Activated naive CD4-positive, alpha-beta T cell treated with anti-CD3 and anti-CD28 coated beads, Interleukin-2, amount 50 U/mL, for 72 hours (primary cell): ENCODE data around the gene C12orf56. TPM values are rescaled to one million over a fixed set of nuclear protein-coding genes. Genes with fewer than 3 reads are reported as not detected.

ENCODE experiments used
- ATAC-seq, 2 donors: fragments of 150-1000 bp; cut with Tn5 transposase; 2 replicates each; pipeline ENCODE4 v1.10.0; 2021; ENCODE audit warnings: mild to moderate bottlenecking in 2 of 2, moderate library complexity in 2 of 2
- DNase-seq, 2 donors: peaks; one replicate each; pipeline ENCODE4 v3.0.0; 2021 to 2022; ENCODE audit warnings: low spot score in 2 of 2
- H3K27ac Mint-ChIP-seq, 2 donors: one replicate each; pipeline ENCODE4 v1.8.0; 2022; ENCODE audit warnings: mild to moderate bottlenecking in 2 of 2, mixed read lengths in 2 of 2
- H3K36me3 Mint-ChIP-seq, 2 donors: one replicate each; pipeline ENCODE4 v1.8.0; 2022; ENCODE audit warnings: mixed read lengths in 2 of 2
- H3K9me3 Mint-ChIP-seq, 2 donors: one replicate each; pipeline ENCODE4 v1.8.0; 2022; ENCODE audit warnings: mixed read lengths in 2 of 2
- total RNA-seq, 2 donors: library from RNA; stranded (reverse); gene quantifications; one replicate each; pipeline ENCODE4 v1.2.3, GENCODE V29; 2022

The C12orf56 gene, protein sequence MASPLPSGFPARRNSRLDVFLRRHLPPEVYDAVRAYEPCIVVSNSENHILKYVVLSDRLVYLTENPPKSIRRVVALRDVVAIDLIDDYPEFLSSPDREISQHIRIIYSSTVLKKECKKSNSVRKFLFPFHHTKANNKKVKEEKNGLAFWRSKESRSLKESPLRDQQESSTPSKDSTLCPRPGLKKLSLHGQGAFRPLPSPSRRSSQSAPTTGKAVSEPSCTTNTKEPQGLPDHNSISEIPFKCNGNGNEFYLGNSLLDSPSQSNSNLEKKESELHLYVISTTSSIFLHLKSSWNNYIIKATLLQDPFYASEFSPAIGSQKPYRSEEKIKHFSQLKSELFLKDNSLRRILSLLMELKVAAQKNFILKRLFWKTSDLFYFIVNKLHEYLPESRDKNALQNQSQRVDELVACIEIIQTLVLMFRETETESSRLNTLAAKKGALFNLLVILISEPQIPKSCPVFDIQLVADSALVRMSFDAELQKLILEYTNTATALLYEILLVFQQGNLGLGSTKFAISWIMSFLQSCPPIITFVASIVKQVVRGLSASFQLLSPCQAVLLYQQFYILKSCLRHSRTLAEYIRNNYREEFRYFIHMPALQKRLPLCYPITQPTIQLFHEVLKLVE
- not detected for total RNA-seq

DNA sequence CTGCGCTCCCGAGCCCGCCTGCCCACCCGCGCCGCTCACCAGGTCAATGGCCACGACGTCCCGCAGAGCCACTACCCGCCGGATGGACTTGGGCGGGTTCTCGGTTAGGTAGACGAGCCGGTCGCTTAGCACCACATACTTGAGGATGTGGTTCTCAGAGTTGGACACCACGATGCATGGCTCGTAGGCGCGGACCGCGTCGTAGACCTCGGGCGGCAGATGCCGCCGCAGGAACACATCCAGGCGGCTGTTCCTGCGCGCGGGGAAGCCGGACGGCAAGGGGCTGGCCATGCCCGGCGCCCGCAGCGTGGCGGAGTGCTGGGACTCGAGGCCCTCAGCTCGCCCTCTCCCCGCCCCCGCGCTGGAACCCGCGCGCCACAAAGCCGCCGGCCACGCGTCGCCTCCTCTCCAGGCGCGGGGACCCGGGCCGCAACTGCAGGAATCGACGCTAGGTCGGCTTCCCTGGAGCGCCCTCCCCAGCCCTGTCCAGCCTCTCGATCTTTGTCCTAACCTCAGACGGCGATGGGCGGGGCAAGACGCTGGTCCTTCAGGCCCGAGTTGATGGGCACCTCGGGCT lies at the start of gene C12orf56:
C12orf56 (minus strand) TSS at position 484 of the 577 bp plus-strand sequence; CDS start at position 291, 193 bp downstream.
- no peaks in the 10 kb centered on the region for H3K9me3 Mint-ChIP-seq
- H3K36me3 Mint-ChIP-seq: no peaks in the 10 kb centered on the region
- DNase-seq (no peak), ATAC-seq (peak; percentile 16 to 52)
- peak within 1 kb of the TSS in 1 of 2 donors; percentile 60 for H3K27ac Mint-ChIP-seq

DNA sequence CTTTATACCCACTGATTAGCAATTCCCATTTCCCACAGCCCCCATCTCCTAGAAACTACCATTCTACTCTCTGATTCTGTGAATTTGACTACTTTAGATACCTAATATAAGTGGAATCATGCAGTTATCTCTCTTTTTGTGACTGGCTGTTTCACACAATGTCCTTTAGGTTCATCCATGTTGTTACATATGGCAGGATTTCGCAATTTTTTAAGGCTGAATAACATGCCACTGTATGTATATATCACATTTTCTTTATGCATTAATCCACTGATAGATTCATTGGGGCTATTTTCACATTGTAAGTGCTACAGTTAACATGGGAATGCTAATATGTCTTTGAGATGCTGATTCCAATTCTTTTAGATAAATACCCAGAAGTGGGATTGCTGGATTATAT lies 49.5 kb upstream of the C12orf56 start:
- DNase-seq: no peak
- no peaks in the 10 kb centered on the region for H3K9me3 Mint-ChIP-seq
- no peak overlapping the region for H3K27ac Mint-ChIP-seq
- ATAC-seq: no peak
- peaks cover 29 to 35% of the 10 kb centered on the region in 2 donors for H3K36me3 Mint-ChIP-seq

DNA sequence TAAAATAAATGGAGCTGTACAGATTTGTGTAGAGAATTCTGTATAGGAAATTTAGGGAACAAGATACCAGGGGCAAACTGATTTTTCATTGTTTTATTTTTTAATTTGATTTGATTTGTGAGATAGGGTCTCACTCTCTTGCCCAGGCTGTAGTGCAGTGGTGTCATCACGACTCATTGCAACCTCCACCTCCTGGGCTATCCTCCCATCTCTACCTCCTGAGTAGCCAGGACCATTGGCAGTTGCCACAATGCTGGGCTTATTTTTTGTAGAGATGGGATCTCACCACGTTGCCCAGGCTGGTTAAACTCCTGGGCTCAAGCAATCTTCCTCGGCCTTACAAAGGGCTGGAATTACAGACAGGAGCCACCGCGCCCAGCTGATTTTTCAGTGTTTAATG lies 43.4 kb upstream of the C12orf56 start:
- H3K9me3 Mint-ChIP-seq: no peaks in the 10 kb centered on the region
- no peak overlapping the region for H3K27ac Mint-ChIP-seq
- ATAC-seq (no peak), DNase-seq (no peak)
- H3K36me3 Mint-ChIP-seq: peaks cover 33 to 45% of the 10 kb centered on the region in 2 donors

DNA sequence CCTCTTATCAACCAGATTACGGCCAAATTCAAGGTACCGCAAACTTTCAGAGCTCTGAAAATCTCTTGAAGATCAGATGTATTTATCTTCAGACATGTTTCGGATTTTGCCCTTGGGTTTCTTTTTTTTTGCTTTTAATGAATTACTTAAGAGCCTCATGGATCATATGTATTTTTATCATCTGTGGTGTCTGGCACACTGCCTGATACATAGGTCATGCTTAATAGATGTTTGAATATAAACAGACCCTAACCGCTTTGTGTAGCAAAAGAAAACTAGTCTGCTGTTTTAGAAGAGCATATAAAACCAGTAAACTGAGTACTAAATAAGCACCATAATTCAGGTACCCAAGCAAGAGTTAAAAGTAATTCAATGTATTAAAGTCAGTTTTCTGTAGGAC lies 41.2 kb upstream of the C12orf56 start:
- no peak for ATAC-seq
- Mint-ChIP-seq H3K27ac (no peak overlapping the region), H3K9me3 (no peaks in the 10 kb centered on the region), H3K36me3 (peaks cover 24 to 41% of the 10 kb centered on the region in 2 donors)
- DNase-seq: no peak

DNA sequence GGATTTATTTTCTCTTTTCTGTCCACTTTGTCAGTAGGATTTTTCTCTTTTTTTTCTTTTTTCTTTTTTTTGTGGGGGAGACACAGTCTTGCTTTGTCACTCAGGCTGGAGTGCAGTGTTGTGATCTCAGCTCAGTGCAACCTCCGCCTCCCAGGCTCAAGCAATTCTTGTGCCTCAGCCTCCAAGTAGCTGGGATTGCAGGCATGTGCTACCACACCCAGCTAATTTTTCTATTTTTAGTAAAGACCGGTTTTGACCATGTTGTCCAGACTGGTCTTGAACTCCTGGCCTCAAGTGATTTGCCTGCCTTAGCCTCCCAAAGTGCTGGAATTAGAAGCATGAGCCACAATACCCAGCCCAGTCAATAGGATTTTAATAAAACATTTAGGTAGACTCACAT lies 40.3 kb upstream of the C12orf56 start:
- Mint-ChIP-seq H3K9me3 (no peaks in the 10 kb centered on the region), H3K27ac (peak overlapping the region; percentile 18 to 91), H3K36me3 (peaks cover 23 to 38% of the 10 kb centered on the region in 2 donors)
- no peak for ATAC-seq
- no peak for DNase-seq

DNA sequence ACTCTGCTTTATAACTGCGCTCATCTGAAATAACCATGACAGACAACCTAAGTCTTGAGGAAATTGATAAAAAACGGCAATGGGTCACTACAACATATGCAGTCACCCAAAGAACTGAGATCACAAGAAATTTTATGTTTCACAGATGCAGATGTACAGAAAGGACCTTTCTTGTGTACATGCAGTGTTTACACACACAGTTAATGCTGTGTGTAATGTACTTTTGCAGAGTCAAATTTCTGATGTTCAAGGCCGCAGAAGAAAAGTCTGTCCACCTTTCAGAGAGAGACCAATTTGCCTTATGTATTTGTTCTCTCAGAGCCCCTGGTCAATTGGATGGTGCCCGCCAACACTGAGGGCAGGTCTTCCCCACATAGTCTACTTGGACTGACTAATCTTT lies 38.4 kb upstream of the C12orf56 start:
- Mint-ChIP-seq H3K36me3 (peaks cover 31 to 53% of the 10 kb centered on the region in 2 donors), H3K27ac (no peak overlapping the region), H3K9me3 (no peaks in the 10 kb centered on the region)
- DNase-seq (no peak), ATAC-seq (no peak)

DNA sequence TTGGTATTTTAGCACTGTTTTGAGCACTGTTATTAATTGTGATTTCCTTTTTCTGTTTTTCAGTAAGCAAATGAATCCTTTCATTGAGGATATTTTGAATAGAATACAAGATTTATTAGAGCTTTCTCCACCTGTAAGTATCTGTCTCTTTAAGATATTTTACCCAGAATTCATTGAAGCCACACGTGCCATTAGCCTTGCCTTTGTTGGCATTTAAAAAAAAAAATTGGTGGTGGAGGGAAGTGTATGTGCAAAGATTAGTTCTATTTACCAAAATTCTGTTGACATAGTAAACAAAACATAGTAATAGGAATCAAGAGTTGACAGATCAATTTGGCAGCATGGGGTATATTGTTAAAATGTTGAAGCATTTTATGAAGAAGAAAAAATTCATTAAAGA lies 37.4 kb upstream of the C12orf56 start:
- no peaks in the 10 kb centered on the region for H3K9me3 Mint-ChIP-seq
- ATAC-seq (no peak), DNase-seq (no peak)
- no peak overlapping the region for H3K27ac Mint-ChIP-seq
- peaks cover 31 to 53% of the 10 kb centered on the region in 2 donors for H3K36me3 Mint-ChIP-seq

DNA sequence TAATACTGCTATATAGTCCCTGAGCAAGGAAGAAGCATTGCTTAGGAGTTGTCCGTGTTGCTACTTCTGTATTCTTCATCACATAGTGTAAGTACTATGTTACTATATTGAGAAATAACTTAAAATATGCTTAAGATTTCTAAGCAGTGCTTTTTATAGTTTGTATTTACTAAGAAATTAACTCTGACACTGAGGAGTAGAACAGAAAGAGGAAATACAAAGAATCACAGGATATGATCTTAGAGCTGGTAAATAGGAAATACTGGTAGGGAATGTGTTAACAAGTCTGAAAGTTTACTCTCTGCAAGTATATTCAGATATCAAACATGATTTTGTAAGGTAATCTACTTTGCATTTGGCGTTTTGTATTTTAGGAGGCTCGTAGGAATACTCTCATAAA lies 29.1 kb upstream of the C12orf56 start:
- H3K36me3 Mint-ChIP-seq: peaks cover 19 to 44% of the 10 kb centered on the region in 2 donors
- H3K27ac Mint-ChIP-seq: peak overlapping the region in 1 of 2 donors; percentile 68
- ATAC-seq (no peak), DNase-seq (no peak)
- H3K9me3 Mint-ChIP-seq: no peaks in the 10 kb centered on the region

DNA sequence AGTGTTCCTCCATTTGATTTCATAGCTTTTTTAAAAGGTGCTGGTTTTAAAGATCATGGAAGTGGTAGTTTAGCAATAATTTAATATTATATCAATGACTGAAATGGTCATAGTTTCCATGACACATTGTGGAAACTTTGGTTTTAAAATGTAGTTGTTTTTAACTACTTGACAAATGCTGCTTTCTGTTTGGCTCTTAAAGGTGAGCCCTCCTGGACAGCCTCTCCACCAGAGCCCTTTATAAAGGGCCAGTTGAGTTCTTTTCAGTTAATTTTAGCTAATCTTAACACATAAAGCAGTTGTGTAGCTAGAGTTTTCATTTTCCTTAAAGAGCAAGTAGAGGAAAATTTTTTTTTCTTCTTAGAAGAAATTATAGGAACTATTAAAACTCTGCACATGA lies 27.7 kb upstream of the C12orf56 start:
- H3K27ac Mint-ChIP-seq: peak overlapping the region in 1 of 2 donors; percentile 86
- ATAC-seq (no peak), DNase-seq (no peak)
- H3K36me3 Mint-ChIP-seq: peaks cover 19 to 40% of the 10 kb centered on the region in 2 donors
- no peaks in the 10 kb centered on the region for H3K9me3 Mint-ChIP-seq

DNA sequence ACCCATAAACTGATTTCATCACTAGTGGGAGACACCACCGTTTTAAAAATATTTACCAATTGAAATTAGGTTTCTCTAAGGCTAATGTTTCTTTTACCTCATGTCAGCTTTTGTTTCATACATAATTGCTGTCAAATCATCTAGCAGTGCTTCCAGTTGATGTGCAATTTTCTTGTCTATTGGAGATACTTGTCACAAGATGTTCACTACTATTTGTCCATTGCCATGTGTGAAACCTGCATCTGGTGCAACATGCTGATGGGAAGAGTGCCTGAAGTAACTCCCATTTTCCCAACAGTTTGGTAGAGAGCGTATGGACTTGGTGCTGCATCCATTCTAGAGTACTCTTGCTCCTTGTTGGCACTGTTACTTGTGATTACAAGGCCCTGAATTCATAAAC lies 23.3 kb upstream of the C12orf56 start:
- no peak for ATAC-seq
- no peaks in the 10 kb centered on the region for H3K9me3 Mint-ChIP-seq
- H3K36me3 Mint-ChIP-seq: peaks cover 16 to 47% of the 10 kb centered on the region in 2 donors
- H3K27ac Mint-ChIP-seq: no peak overlapping the region
- DNase-seq: no peak

DNA sequence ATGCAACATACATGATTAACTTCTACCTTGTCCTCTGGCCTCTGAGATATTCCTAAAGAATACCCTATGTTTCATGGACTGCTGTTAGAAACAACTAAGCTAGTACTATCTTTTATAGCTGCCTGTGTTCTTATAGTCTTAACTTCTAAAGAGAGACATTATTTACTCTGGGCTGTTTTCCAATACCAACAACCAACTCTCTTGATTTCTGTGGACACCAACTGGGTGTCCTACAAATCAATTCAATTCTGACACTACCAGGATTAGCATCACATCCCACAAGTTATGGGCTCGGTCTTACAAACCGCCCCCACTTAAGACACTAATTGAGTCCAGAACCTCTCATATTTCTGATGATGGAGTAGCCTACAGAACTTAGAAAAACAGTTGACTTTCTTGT lies 21.9 kb upstream of the C12orf56 start:
- peaks cover 16 to 41% of the 10 kb centered on the region in 2 donors for H3K36me3 Mint-ChIP-seq
- ATAC-seq: no peak
- peak overlapping the region in 1 of 2 donors; percentile 55 for H3K27ac Mint-ChIP-seq
- DNase-seq: no peak
- H3K9me3 Mint-ChIP-seq: no peaks in the 10 kb centered on the region

DNA sequence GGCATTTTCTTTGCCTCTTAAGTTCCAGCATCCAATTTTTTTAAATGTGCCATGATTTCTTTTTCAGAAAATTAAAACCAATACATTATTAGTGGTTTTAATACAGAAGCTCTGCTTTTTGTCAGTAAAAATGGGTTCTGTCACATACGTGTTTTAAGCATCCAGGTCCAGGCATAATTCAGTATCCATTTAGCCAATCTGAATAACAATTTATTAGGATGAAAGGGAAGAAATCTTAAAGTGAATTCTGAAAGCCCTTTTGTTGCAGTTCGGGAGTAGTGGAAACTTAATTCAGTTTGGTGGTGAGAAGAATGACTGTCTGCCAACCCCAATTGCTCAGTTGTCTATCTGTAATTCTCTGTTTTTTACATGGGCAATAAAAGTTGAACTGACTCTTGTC lies 20.9 kb upstream of the C12orf56 start:
- ATAC-seq: no peak
- peaks cover 12 to 43% of the 10 kb centered on the region in 2 donors for H3K36me3 Mint-ChIP-seq
- no peak for DNase-seq
- no peak overlapping the region for H3K27ac Mint-ChIP-seq
- H3K9me3 Mint-ChIP-seq: no peaks in the 10 kb centered on the region

DNA sequence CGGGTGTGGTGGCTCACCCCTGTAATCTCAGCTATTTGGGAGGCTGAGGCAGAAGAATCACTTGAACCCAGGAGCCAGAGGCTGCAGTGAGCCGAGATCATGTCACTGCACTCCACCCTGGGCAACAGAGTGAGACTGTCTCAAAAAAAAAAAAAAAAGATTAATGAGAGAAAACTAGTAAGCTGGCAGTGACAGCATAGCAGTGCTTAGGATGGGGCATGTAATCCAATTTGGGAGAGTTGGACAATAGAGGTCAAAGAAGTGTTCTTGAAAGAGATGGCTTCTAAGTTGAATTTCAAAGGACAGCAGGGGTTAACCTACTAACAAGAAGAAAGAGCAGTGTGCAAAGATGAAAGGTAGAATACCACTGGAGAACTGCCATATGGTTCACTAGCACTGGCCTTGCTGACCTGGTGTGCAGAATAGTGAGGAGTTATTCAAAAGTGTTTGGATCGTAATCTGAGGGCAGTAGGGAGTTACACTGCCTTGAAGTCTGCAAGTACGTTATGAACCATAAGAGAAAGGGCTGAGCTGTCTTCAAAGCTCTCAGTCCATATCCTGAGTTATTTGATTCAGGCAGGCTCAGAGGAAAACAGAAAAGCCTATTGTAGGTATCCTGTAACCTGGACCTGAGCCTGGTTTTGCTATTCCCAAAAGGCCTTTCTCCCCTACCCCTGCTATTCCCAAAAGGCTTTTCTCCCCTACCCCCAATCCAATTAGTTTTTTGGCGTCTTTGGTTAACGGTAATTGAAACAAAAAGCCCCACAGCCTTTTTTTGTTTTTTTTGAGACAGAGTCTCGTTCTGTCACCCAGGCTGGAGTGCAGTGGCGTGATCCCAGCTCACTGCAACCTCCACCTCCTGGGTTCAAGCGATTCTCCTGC lies 17.0 kb upstream of the C12orf56 start:
- ATAC-seq: no peak
- peak overlapping the region; percentile 70 to 100 for H3K27ac Mint-ChIP-seq

DNA sequence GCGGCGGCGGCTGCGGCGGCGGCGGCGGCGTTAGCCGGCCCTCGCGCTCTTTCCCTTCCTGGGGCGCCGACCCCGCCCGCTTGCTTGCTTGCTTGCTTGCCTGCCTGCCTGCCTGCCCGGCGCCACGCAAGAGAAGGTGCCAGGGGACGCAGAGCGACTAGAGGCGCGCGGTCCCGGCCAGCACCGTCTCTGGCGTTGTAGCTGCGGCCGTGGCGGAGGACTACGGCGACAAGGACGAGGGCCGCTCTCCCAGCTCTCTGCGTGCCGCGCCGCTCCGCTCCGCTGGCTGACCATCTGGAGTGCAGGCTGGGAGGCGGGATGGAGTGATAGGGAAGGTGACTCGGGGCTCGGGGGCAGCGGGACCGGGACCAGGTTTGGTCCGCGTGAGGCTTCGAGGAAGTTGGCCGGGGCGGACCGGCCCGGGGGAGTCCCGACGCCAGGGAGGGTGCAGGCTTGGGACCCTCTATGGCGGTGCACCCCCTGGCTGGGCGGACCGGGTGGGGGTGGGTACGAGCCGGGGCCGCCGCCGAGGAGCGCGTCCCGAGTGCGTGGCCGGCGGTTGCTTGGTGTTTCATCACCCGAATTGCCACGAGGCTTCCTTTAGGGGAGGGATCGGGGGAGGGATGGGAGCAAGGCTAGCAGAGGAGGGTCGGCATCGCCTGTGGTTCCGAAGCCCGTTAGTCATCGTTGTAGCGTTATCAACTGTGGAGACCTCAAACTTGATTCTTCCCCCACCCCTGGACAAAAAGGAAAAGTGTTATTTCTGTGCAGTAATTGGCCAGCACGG lies 14.1 kb upstream of the C12orf56 start:
- peak overlapping the region; percentile 99 to 100 for H3K27ac Mint-ChIP-seq
- ATAC-seq: peak; percentile 39 to 49
- peak; percentile 60 to 81 for DNase-seq

More for the DNA sequence above, 17.0 kb upstream of the C12orf56 start:
- H3K9me3 Mint-ChIP-seq: no peaks in the 10 kb centered on the region
- no peak for DNase-seq
- H3K36me3 Mint-ChIP-seq: peaks cover 18 to 40% of the 10 kb centered on the region in 2 donors

DNA sequence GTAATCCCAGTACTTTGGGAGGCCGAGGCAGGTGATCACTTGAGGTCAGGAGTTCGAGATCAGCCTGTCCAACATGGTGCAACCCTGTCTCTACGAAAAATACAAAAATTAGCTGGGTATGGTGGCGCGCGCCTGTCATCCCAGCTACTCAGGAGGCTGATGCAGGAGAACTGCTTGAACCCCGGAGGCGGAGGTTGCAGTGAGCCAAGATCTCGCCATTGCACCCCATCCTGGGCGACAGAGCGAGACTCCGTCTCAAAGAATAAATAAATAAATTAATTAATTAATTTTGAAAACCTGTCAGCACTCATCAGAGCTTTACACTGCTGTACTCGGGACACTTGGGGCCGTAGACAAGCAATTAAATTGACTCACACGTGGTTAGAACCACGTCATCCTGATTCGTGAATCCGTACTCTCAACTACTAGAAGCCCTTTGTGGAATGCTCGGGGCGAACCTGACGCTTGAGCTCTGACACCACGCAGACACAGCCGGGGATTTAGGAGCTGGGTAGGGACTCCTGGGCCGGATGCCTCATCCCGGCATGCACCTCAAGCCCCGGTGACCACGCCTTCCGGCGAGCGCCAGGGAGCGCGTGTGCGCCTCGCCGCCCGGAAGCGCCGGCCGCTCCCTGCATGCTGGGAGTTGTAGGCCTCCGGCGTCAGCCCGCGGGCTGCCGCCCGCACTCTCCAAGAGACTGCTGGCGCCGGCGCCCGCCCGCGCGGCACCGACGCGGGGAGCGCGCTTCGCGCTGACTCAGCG lies 13.3 kb upstream of the C12orf56 start, which contains the start of gene XPOT:
XPOT (plus strand) TSS at position 686 of the 763 bp plus-strand sequence. CDS start 5,644 bp downstream, outside the sequence.
- Mint-ChIP-seq H3K27ac (peak within 1 kb of the TSS; percentile 99 to 100), H3K9me3 (peaks cover 0 to 4% of the 10 kb centered on the region in 2 donors), H3K36me3 (peaks cover 13 to 20% of the 10 kb centered on the region in 2 donors)
- DNase-seq (peak; percentile 88 to 97), ATAC-seq (peak; percentile 91 to 97)

More for the DNA sequence above, 14.1 kb upstream of the C12orf56 start:
- H3K36me3 Mint-ChIP-seq: peaks cover 13 to 20% of the 10 kb centered on the region in 2 donors
- peaks cover 0 to 4% of the 10 kb centered on the region in 2 donors for H3K9me3 Mint-ChIP-seq
